CD4-positive, alpha-beta T cell treated with Interleukin-21 for 1 hour (primary cell): ENCODE data around the gene TRPM8.

Experiments
- DNase-seq: peaks from one replicate; pipeline ENCODE4 v3.0.0-alpha.2; 2020

TRPM8 gene

DNA sequence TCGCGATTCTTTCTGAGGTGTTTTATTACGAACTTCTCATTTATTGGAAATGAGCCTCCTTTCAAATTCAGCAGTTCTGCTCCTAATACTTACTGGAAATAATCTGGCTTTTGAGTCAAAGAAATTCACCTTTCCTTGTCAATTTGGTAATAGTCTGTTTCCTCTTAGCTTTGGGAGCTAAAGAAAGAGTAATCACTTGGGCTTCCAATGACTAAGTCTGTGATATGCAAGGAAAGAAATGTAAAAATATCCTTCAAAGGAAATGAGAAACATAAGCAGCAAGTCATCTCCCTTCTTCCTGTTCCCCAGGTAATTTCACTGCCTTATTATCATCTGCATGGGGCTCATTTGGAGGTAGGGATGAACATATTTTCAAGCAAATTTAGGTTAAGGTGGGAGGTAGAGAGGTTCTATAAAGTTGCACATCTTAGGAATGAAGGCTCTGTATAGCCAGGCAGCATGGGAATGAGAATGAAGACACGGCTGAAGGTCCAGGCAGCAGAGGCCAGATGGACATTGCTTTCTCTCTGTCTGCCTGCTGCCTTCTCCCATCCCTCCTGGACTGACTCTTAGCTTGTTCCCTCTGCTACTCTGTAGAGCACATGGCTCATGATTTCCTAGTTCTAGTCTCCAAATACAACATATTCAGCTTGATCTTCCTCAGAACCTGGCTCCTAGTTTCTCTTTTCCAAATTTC is 134.3 kb downstream of the TRPM8 start:
- no peak for DNase-seq

DNA sequence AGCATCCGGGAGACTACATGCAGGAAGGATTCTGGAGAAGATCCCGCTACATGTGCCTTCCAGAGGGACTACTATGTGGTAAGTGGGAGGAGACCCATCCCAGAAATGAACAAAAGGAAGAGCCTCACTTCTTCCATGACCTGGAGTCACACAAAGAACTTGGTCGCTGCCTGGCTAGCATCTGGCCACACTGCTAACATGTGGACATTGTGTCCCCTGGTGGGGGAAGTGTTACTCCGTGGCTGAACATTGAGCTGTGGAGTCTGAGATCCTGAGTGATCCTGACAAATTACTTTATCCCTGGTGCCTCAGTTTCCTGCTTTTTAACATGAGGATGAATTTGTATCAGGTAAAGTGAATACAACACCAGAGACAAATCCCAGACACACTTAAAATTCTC is 141.7 kb downstream of the TRPM8 start:
- DNase-seq, result no peak

DNA sequence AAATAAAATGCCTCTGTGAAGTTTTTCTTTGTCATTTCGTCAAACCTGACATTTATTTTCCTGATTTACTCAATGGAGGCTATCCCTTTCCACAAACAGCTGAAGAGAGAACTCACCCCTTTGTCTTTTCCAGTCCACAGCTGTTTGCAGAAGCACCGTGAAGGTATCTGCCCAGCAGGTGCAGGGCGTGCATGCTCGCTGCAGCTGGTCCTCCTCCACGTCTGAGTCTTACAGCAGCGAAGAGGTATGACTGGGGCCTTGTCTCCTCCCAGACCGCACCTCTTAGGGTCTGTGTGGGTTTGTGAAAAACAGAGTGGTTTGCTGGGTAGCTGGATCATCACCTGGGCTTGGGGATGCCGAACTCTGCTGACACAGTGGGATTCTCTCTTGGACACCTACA is 143.1 kb downstream of the TRPM8 start:
- no peak for DNase-seq

DNA sequence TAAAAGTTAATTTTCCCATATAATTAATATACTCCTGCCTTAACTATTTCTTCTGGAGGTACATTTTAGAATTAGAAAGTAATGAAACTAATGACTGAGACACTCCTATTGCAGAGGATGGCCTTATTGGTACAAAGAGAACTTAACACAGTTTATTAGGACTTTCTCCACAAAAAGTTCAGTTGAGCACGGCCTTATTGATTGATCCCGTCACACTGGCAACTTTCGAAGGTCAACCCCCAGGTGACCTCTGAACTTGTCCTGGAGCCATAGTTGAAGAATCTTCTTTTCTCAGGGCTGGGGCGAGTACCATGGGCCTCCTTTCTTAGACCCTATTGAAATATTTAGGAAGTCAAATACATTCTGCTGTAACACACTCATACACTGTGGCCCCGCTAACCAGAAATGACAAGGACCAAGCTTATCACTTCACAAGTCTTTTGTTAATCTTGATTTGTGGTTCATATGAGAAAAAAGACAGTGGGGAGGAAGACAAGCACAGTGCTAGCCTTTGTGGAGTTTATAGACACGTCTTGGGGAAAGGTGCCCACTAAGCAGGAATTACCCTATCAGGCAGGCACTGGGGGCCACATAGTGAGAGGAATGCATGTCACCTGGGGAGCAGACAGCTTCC is 144.6 kb downstream of the TRPM8 start:
- DNase-seq, result no peak

DNA sequence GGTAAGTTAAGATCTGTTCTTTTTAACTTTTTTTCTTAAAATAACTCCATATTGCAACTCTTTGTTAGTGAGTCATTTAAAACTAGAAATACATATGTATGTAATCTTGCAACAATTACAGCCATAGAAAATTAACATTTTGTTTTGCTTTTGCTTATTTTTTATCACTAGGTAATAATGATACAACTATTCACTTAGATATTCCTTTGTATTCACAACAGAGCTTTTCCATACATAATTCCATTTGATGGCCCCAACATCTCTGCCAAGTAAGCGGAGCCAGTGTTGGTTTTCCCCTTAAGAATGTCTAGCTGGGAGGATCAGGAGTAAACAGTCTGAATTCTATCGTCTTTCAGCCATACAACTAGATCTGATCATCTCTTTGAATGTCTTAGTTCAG is 149.4 kb downstream of the TRPM8 start:
- no peak for DNase-seq
